ENCODE data around the gene MTHFR.
A peak's percentile ranks its signal among the peaks of the same experiment; 100 is the strongest.

MTHFR gene

GRCh38 chr1:11741482-11741881, 64.3 kb downstream of the MTHFR start:
- TF ChIP-seq, protein P1, sequence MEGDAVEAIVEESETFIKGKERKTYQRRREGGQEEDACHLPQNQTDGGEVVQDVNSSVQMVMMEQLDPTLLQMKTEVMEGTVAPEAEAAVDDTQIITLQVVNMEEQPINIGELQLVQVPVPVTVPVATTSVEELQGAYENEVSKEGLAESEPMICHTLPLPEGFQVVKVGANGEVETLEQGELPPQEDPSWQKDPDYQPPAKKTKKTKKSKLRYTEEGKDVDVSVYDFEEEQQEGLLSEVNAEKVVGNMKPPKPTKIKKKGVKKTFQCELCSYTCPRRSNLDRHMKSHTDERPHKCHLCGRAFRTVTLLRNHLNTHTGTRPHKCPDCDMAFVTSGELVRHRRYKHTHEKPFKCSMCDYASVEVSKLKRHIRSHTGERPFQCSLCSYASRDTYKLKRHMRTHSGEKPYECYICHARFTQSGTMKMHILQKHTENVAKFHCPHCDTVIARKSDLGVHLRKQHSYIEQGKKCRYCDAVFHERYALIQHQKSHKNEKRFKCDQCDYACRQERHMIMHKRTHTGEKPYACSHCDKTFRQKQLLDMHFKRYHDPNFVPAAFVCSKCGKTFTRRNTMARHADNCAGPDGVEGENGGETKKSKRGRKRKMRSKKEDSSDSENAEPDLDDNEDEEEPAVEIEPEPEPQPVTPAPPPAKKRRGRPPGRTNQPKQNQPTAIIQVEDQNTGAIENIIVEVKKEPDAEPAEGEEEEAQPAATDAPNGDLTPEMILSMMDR (IDR thresholded peaks at IDR 0.05; ENCODE audit: low read depth, low read length), result no peak
- no peak overlapping the region for H3K4me3 ChIP-seq (ENCODE audit: low read depth, low read length)

DNA sequence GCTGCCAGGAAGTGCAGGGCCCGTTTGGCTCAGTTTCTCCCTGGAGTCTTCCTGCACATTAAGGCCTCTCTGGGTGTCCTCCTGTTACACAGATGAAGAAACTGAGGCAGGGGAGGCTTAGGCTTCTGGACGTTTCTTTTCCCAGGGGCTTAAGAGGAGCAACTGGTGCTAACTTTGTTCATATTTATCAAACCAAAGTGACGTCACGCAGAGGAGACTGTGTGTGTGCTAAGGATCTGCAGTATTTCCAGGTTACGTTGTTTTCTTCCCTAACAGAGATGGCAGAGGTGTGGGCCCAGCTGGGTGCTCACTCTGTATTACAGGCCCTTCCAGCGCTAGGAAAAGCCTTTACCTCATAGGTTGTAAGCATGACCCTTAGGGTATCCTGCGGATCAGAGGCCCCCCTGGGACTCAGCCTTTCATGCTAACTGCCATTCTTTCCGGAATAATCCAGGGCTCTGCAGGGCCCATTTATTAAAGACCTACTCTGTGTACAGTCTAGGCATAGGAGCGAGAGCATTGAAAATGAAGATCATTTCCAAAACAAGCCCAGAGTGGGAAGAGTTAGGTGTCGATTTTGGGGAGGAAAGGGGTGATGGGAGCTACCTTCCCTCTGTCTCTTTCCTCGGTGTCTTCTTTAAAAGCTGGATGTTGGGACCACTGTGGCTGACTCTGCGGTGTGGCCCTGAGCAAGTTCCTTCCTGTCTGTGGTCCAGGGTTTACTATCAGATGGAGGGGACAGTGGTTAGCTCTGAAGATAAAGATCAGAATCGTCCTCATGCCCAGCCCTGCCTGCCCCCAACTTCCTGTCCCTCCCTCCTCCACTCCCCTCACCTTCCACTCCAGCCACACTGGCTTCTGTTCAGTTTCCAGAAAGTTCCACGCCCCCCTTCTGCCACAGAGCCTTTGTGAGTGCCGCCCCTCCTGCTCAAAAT, 65.2 kb downstream of the MTHFR start:
- TF ChIP-seq, protein P1 (IDR thresholded peaks at IDR 0.05; ENCODE audit: low read depth, low read length), result no peak
- H3K4me3 ChIP-seq (ENCODE audit: low read depth, low read length), result no peak overlapping the region

- TF ChIP-seq, protein P1 (IDR thresholded peaks at IDR 0.05; ENCODE audit: low read depth, low read length), result no peak
- H3K4me3 ChIP-seq (ENCODE audit: low read depth, low read length), result no peak overlapping the region
These were observed 67.0 kb downstream of the MTHFR start for GRCh38 chr1:11738783-11739182.

DNA sequence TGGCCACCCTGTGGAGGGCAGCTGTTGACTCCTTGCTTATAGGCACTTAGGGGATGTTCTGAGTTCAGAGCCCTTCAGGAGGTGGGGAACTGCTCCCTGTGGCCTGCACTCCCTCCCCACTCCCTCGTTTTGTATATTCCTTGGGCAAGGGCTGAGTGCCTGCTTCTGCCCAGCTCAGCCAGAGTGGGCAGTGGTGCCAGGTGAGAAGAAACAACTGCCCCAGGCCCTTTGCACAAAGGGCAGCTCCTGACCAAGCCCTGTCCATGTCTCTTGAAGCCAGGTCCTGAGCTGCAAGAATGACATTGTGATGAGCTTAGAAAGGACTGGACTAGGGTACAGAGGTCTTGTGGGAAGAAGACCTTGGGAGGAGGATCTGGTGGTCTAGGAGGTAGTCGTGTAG, 67.7 kb downstream of the MTHFR start:
- TF ChIP-seq, protein P1 (IDR thresholded peaks at IDR 0.05; ENCODE audit: low read depth, low read length), result no peak
- no peak overlapping the region for H3K4me3 ChIP-seq (ENCODE audit: low read depth, low read length)

DNA sequence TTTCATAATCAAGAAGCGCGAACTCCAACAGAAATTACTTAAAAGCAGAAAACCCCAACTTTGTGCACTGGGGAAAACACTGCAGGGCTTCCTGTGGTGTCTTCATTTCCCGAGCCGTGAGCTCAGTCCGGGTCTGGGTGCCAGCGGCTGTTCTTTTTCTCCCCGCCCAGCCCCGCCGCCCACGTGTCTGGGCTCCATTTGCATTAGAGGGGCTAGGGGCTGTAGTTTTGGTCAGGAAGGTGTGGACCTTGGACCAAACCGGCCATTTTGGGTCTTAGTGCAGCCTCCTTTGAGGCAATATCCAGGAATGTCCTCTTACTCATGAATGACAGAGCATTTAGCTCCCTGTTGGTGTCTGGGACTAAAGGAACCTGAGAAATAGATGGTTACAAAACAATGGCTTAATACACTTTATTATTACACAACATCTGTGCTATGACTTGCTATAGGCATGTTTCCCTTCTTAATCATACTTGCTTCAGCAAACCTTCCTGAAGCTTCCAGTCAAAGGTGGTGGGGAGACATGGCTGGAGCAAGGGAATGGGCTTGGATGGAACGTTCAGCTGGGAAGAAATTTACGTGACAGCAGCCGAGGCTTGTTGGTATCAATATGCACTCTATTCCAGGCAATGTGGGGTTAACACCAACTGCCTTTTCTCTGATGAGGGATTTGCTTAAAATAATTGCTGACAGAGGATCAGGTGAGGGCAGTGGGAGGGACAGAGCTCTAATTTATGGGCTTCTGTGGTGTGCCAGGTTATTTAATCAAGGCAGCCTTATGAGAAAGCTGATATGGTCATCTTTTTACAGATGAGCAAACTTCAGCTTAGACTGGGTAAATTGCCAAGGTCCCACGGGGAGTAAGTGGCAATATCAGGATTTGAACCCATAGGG, 68.8 kb downstream of the MTHFR start:
- H3K4me3 ChIP-seq (ENCODE audit: low read depth, low read length), result peak overlapping the region; percentile 86
- TF ChIP-seq, protein P1 (IDR thresholded peaks at IDR 0.05; ENCODE audit: low read depth, low read length), result no peak

DNA sequence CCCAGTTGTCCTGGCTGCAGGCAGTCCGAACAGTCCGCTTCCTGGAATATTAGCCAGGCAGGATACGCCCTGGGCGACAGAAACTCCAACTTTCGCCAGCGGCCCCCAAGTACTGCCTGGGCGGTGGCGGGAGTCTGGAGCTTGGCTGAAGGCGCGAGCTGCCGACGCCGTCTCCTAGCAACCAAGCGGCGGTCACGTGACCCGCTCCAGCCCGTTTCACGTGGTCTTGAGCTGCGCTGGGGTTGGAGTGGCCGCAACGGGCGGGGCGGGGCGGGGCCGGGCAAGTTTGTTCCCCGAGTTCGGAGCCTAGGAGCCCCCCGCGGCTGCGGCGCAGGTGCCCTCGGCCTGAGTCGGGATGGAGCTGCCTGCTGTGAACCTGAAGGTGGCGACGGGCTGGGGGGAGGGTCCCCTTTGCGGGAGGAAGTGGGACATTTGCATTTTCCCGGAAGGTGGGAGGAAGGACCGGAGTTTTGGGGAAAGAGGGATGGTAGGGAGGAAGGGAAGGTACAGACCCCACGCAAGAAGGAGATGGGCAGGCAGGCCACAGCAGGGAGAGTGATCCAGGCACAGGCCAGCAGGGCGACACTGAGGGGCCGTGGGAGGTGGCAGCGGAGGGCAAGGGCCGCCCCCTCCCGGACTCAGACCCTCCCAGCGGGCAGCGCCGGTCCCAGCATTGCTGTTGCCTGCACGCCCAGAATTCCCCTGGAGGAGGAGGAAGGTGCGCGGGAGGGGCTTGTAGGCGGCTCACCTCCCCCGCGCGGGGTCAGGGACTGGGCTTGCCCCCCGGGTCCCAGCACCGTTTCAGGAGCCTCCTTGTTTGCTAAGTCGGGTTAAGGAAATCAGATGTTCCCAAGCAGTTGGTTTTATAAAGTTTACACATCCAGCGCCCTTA, 69.7 kb downstream of the MTHFR start, which contains the start of gene AGTRAP:
TSS of gene AGTRAP (plus strand) at position 283 of the 892 bp plus-strand sequence. CDS start at position 356, 73 bp downstream.
- TF ChIP-seq, protein P1 (IDR thresholded peaks at IDR 0.05; ENCODE audit: low read depth, low read length), result no peak
- peak within 1 kb of the TSS; percentile 86 for H3K4me3 ChIP-seq (ENCODE audit: low read depth, low read length)
